ENCODE data around the gene AKAP8. TPM values are rescaled to one million over a fixed set of nuclear protein-coding genes. Genes with fewer than 3 reads are reported as not detected.
A peak's percentile ranks its signal among the peaks of the same experiment; 100 is the strongest.

AKAP8 gene
- total and polyA plus RNA-seq, 9 of the 15 experiments (the other 6 are each of a cell fraction or from before 2014, with no cell fraction given), result 3.4 to 56.5 (median 15.0) TPM

GRCh38 chr19:15418579-15419412, 39.2 kb upstream of the AKAP8 start, which contains the start of gene AKAP8L (continued):
- TF ChIP-seq ZNF347 (CRISPR knock-in tag; IDR thresholded peaks at IDR 0.05; ENCODE audit: low read depth) (no peak), NFXL1 (CRISPR knock-in tag; IDR thresholded peaks at IDR 0.05) (no peak), BCL6 (CRISPR knock-in tag; IDR thresholded peaks at IDR 0.05) (no peak), ATF2 (CRISPR knock-in tag; IDR thresholded peaks at IDR 0.05) (no peak), POLR2AphosphoS2 (IDR thresholded peaks at IDR 0.05; ENCODE audit: low read length) (peak; percentile 93; the same call in 1 of the 2 replicates), TAF1 (IDR thresholded peaks at IDR 0.05; ENCODE audit: control insufficient read depth, extremely low read depth, insufficient read depth, low read length, severe bottlenecking) (peak; percentile 76), FOXO4 (CRISPR knock-in tag; IDR thresholded peaks at IDR 0.05) (no peak), STAG1 (CRISPR knock-in tag; IDR thresholded peaks at IDR 0.05; ENCODE audit: borderline replicate concordance) (no peak), HDGF (IDR thresholded peaks at IDR 0.05) (no peak), HNRNPL (IDR thresholded peaks at IDR 0.05; ENCODE audit: low read depth, low read length) (0 out of 2 replicates have a peak, but pooled peaks have one; percentile 50), CHD7 (IDR thresholded peaks at IDR 0.05; ENCODE audit: low read depth, low read length) (no peak), NEUROD1 (IDR thresholded peaks at IDR 0.05; ENCODE audit: borderline replicate concordance, low read depth, low read length, partially characterized antibody) (peak; percentile 99), ASH1L (IDR thresholded peaks at IDR 0.05; ENCODE audit: borderline replicate concordance, low read depth, partially characterized antibody) (peak; percentile 99)
